Tibial artery (tissue), 4 donors: ENCODE data around the gene TEAD1.

Source experiments
- DNase-seq, 2 donors: peaks; one replicate each; pipeline ENCODE4 v3.0.0-alpha.2; 2019
- H3K27ac ChIP-seq, 2 donors: fragments of 200-600 bp; sonication (generic) in 1 of 2; 1 replicate in 1 of 2; 2 replicates in 1 of 2; pipeline ENCODE4 v1.5.1; 2018 to 2019; ENCODE audit warnings: mild to moderate bottlenecking in 1 of 2
- H3K27me3 ChIP-seq, 2 donors: fragments of 200-600 bp; sonication (generic) in 1 of 2; one replicate each; pipeline versions ENCODE4 v1.5.1 to v1.6.0; 2016 to 2019
- H3K36me3 ChIP-seq, 3 donors: fragments of 200-600 bp; sonication (generic) in 2 of 3; one replicate each; pipeline ENCODE4 v1.5.1; 2016 to 2019; ENCODE audit warnings: mild to moderate bottlenecking in 2 of 3
- H3K4me1 ChIP-seq, 4 donors: fragments of 200-600 bp; sonication (generic) in 2 of 4; 1 replicate in 3 of 4; 2 replicates in 1 of 4; pipeline ENCODE4 v1.5.1; 2016 to 2019
- H3K4me3 ChIP-seq, 2 donors: fragments of 200-600 bp; sonication (generic) in 1 of 2; 1 replicate in 1 of 2; 2 replicates in 1 of 2; pipeline ENCODE4 v1.5.1; 2018 to 2019; ENCODE audit warnings: mild to moderate bottlenecking in 2 of 2
- H3K9me3 ChIP-seq, 3 donors: fragments of 200-600 bp; sonication (generic) in 1 of 3; one replicate each; pipeline ENCODE4 v1.5.1; 2016 to 2019
- intact Hi-C: fragments of 100-400 bp; cut with DNase I; formaldehyde crosslinking; loops from one replicate; pipeline ENCODE4 v1.15.0; 2023; ENCODE audit warnings: low total_unique reads
- TF ChIP-seq, protein P1 (sequence below), 2 experiments: fragments of 200-600 bp in 1 of 2; fragments of 450-650 bp in 1 of 2; IDR thresholded peaks; one replicate each; pipeline ENCODE4 v1.5.1; 2017 to 2019; ENCODE audit warnings: antibody characterized with exemption in 2 of 2, mild to moderate bottlenecking in 1 of 2, moderate library complexity in 1 of 2

TEAD1 gene

DNA sequence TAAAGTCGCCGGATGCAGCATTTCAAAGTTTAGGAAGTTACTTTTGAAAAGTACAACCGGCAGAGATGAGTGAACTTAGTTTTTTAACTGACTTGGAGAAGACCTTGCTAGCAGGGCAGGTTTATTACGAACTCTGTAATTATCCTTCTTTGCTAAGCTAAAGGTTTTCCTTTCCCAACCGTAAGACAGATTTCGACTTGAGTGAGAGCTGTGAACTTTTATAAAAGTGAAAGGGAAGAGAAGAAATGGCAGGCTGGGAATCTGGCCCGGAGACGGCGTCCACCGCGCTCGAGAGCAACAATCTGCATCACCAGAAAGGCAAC, 659 bp upstream of the TEAD1 start:
- H3K36me3 ChIP-seq: no peaks in the 10 kb centered on the region
- H3K9me3 ChIP-seq: no peaks in the 10 kb centered on the region
- peaks cover 0 to 26% (median 13%) of the 10 kb centered on the region in 4 donors for H3K4me1 ChIP-seq
- peak overlapping the region; percentile 70 to 79 for H3K4me3 ChIP-seq
- H3K27me3 ChIP-seq: no peaks in the 10 kb centered on the region
- intact Hi-C loops: loop anchor here (5.0 to 10.0 kb wide), 2 partner anchors 121 to 341 kb away; no protein-coding TSS in a partner anchor
- TF ChIP-seq, protein P1, sequence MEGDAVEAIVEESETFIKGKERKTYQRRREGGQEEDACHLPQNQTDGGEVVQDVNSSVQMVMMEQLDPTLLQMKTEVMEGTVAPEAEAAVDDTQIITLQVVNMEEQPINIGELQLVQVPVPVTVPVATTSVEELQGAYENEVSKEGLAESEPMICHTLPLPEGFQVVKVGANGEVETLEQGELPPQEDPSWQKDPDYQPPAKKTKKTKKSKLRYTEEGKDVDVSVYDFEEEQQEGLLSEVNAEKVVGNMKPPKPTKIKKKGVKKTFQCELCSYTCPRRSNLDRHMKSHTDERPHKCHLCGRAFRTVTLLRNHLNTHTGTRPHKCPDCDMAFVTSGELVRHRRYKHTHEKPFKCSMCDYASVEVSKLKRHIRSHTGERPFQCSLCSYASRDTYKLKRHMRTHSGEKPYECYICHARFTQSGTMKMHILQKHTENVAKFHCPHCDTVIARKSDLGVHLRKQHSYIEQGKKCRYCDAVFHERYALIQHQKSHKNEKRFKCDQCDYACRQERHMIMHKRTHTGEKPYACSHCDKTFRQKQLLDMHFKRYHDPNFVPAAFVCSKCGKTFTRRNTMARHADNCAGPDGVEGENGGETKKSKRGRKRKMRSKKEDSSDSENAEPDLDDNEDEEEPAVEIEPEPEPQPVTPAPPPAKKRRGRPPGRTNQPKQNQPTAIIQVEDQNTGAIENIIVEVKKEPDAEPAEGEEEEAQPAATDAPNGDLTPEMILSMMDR (IDR thresholded peaks at IDR 0.05): no peak
- no peak for DNase-seq
- H3K27ac ChIP-seq: peak overlapping the region; percentile 88 to 91

DNA sequence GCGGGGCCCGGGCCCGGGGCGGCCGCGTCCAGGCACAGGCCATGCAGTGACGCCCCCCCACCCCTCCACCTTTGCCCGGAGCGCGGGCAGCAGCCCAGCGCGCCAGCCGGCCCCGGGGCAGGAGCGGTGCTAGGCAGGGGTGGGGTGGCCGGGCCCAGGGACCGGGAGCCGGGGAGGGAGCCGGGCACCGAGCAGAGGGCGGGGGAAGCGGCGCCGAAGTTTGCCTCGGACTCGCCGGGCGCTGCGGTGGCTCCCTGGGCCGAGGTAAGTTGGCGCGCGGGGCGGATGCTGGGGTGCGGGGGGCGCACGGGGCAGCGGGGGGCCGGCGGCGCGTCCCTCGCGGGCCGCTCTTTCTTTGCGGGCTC, 332 bp downstream of the TEAD1 start:
- TF ChIP-seq, protein P1 (IDR thresholded peaks at IDR 0.05): no peak
- DNase-seq: no peak
- Histone ChIP-seq H3K36me3 (no peaks in the 10 kb centered on the region), H3K9me3 (no peaks in the 10 kb centered on the region), H3K27me3 (no peaks in the 10 kb centered on the region), H3K27ac (peak overlapping the region; percentile 88 to 91), H3K4me3 (peak overlapping the region; percentile 70 to 79), H3K4me1 (peaks cover 0 to 35% (median 15%) of the 10 kb centered on the region in 4 donors)
- intact Hi-C loops: loop anchor here (2.0 to 10.0 kb wide), 3 partner anchors 120 to 342 kb away; no protein-coding TSS in a partner anchor

DNA sequence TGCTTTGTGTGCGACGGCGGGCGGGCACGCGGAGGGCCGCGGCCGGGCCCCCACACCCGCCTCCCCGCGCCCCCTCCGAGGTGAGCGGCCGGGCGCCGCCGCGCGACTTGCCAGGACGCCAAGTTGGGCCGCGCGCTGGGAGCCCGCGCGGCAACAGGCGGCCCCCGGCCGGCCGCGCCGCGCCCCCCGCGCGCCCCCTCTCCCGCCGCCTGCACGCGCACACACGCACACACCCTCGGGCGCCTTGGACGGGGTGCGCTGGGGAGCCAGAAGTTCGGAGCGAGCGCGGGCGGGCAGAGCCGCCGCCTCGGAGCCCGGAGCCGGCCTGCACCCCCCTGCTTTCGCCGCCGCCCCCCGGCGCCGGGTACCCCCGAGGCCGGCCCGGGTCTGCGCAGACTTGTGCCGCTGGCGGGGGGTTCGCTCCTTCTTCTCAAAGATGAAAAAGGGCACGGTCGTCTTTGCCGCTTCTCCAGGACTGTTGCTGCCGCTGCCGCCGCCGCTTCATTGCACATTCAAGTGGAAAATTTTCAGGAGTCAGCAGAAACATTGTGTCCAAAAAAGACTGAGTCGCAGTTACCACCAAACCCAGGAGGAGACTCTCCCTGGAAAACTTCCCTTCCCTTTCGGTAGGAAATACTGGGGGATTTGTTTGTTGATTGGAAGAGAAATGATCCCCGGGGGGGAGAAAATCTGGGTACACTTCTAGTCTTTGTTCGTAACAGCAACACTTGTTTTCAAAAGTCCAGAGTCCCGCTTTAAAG, 895 bp downstream of the TEAD1 start:
- Histone ChIP-seq H3K9me3 (no peaks in the 10 kb centered on the region), H3K27ac (peak overlapping the region; percentile 88 to 91), H3K4me3 (peak overlapping the region; percentile 70 to 79), H3K4me1 (peaks cover 0 to 40% (median 15%) of the 10 kb centered on the region in 4 donors), H3K36me3 (no peaks in the 10 kb centered on the region), H3K27me3 (no peaks in the 10 kb centered on the region)
- DNase-seq: peak; percentile 35 to 76
- TF ChIP-seq, protein P1 (IDR thresholded peaks at IDR 0.05): no peak
- intact Hi-C loops: loop anchor here (2.0 to 10.0 kb wide), 3 partner anchors 120 to 343 kb away; no protein-coding TSS in a partner anchor

DNA sequence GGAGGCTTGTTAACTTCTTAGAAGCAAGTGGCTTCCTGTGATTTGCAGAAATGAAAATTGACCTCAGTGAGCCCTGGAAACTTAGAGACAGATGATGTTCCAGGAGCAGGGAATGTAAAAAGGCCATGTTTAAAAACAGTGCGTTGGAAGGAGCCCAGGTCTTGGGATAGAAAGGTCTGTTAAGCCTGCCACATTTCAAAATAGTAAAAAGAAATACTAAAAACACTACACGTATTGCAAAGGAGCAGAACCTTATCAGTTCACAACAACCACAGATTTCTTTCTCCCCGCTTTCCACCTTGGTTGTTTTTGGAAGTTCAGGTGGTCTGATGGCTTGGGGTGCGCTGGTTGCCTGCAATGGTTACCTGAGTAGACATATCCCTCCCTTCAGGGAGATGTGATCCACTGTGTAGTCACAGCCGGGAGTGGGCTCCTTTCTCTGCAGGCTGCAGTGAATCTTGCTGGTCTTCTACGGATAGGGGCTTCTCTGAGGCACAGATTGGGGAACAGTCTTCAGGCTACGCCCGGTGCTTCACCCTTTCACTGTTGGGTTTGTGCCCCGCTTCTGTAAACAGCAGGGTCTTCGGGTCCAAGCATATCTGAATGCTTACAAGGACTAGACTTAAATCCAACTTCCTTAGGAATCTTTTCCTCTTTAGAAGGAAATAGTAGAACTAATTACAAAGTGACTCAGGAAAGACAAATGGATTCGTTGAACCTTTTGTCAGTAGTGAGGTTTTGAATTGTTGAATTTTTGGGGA, 1.9 kb downstream of the TEAD1 start:
- intact Hi-C loops: loop anchor here (2.0 to 10.0 kb wide), 2 partner anchors 119 to 213 kb away; no protein-coding TSS in a partner anchor
- TF ChIP-seq, protein P1 (IDR thresholded peaks at IDR 0.05): no peak
- Histone ChIP-seq H3K27ac (peak overlapping the region; percentile 88 to 91), H3K4me3 (peak overlapping the region; percentile 70 to 79), H3K36me3 (no peaks in the 10 kb centered on the region), H3K9me3 (no peaks in the 10 kb centered on the region), H3K27me3 (no peaks in the 10 kb centered on the region), H3K4me1 (peaks cover 0 to 50% (median 21%) of the 10 kb centered on the region in 4 donors)
- DNase-seq: no peak

DNA sequence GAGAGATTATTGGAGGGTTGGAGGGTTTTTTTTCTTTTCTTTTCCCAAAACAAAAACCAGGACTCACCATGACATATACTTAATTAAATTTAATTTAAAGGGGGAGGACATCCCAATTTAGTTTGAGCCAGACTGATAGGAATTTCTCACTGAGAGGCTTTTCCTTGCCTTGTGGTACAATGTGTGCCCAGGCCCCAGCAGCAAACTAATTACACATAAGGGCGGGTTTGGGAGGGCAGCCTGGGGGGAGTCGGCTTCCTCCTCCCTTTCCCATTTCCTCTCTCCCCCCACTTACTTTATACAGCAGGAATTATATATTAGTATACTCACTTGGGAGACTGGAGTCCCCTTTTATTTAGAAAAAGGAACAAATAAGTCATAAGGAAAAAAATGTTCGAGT, 2.9 kb downstream of the TEAD1 start:
- H3K4me1 ChIP-seq: peaks cover 0 to 50% (median 21%) of the 10 kb centered on the region in 4 donors
- intact Hi-C loops: loop anchor here (10.0 kb wide), 1 partner anchor 118 kb away; no protein-coding TSS in a partner anchor
- no peak for DNase-seq

More for the DNA sequence above, 2.9 kb downstream of the TEAD1 start:
- H3K36me3 ChIP-seq: no peaks in the 10 kb centered on the region
- no peaks in the 10 kb centered on the region for H3K9me3 ChIP-seq
- TF ChIP-seq, protein P1 (IDR thresholded peaks at IDR 0.05): no peak
- peak overlapping the region; percentile 70 to 79 for H3K4me3 ChIP-seq
- H3K27ac ChIP-seq: peak overlapping the region; percentile 88 to 91
- no peaks in the 10 kb centered on the region for H3K27me3 ChIP-seq
